ENCODE data around the gene PPP2R3A.

- TF ChIP-seq CTCF (conservative IDR thresholded peaks at IDR 0.05; ENCODE audit: low read depth, low read length) = no peak
- TF ChIP-seq CHD1 (IDR thresholded peaks at IDR 0.05; ENCODE audit: low read depth, low read length) = no peak
These were observed 10.0 kb downstream of the PPP2R3A start for GRCh38 chr3:135975536-135975935.
